ENCODE results near the gene ZNF883.
A peak's percentile ranks its signal among the peaks of the same experiment; 100 is the strongest.

- TF ChIP-seq POLR2A (IDR thresholded peaks at IDR 0.05; ENCODE audit: low read depth, low read length), result no peak
- TF ChIP-seq CTCF (conservative IDR thresholded peaks at IDR 0.05; ENCODE audit: low read depth, low read length), result peak; percentile 58
- peak; percentile 46 for TF ChIP-seq SMC3 (IDR thresholded peaks at IDR 0.05; ENCODE audit: low read depth, low read length)
- peak; percentile 59 for TF ChIP-seq RAD21 (IDR thresholded peaks at IDR 0.05; ENCODE audit: low read length)
- TF ChIP-seq, protein P1, sequence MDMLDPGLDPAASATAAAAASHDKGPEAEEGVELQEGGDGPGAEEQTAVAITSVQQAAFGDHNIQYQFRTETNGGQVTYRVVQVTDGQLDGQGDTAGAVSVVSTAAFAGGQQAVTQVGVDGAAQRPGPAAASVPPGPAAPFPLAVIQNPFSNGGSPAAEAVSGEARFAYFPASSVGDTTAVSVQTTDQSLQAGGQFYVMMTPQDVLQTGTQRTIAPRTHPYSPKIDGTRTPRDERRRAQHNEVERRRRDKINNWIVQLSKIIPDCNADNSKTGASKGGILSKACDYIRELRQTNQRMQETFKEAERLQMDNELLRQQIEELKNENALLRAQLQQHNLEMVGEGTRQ (IDR thresholded peaks at IDR 0.05; ENCODE audit: low read depth, low read length), result no peak
Observed at GRCh38 chr9:112921549-112921948, 90.4 kb downstream of the ZNF883 start.

All from IMR-90 (cell line).